Hematopoietic multipotent progenitor cell treated with erythropoietin and hydrocortisone succinate and interleukin-3 and kit ligand, for 15 days (in vitro differentiated cells): ENCODE measurements around the gene SLC38A4.
"Not testable (repeated sequence)": the region's sequence is repeated elsewhere in the genome, so short reads cannot be mapped to it uniquely, and the experiment has no call there.

Source experiments
- DNase-seq: peaks from one replicate; pipeline ENCODE4 v3.0.0-alpha.2; 2015; ENCODE audit warnings: low spot score

SLC38A4 gene, protein sequence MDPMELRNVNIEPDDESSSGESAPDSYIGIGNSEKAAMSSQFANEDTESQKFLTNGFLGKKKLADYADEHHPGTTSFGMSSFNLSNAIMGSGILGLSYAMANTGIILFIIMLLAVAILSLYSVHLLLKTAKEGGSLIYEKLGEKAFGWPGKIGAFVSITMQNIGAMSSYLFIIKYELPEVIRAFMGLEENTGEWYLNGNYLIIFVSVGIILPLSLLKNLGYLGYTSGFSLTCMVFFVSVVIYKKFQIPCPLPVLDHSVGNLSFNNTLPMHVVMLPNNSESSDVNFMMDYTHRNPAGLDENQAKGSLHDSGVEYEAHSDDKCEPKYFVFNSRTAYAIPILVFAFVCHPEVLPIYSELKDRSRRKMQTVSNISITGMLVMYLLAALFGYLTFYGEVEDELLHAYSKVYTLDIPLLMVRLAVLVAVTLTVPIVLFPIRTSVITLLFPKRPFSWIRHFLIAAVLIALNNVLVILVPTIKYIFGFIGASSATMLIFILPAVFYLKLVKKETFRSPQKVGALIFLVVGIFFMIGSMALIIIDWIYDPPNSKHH

DNA sequence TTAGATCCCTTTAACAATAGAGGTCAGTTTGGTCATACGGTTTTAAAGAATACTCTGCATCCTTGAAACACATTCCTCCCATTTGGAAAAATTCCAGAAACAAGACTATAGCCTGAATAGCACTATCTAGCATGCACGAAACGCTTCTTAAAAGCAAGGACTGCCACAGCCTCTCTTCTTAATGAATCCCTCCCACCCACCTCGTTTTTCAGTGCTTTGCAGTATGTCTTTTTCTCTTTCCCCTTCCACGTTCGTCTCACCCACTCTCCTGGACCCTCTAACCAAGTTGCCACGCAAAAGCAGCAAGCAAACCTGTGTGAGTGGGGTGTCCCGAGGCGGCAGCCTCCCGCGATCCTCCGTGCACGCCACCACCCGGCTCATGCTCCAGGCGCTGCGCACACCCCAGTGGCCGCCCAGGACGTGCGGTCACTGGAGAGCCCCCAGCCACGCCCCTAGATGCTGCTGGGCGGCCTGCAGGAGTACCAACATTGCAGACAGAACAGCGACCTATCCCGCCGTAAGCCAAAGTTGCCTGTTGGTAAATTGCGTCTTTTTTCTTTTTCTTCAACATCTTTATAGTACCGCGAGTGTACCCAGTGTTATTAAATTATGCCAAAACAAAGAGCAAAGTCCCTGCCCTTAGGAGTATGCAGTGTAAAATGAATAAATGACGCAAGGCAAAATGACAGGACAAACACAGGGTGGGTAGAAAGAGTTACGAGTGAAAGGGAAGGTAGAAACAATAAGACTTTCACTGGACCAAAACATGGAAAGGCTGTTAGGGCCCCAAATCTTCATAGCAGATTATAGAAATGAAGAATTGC lies at the start of gene SLC38A4:
SLC38A4 (minus strand) TSS at position 407 of the 824 bp plus-strand sequence. CDS start 32,926 bp downstream, outside the sequence.
- DNase-seq, result no peak

DNA sequence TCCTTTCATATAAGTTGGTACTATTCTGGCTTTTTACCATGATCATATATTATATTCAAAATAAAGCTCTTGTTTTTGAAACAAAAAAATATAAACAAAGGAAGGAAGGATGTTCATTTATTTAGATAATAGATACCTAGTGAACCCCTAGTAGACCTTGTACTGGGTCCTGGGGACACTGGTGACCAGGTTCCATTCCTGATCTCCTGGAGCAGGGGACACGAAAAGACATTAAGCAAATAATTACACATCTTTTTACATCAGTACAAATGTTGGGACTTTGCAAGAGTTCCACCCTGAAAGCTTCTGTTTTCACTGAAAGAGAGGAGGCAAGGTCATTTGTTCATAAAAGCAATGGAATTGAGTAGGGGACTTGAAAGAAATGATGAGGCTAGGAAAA lies 49.3 kb upstream of the SLC38A4 start:
- no peak for DNase-seq

DNA sequence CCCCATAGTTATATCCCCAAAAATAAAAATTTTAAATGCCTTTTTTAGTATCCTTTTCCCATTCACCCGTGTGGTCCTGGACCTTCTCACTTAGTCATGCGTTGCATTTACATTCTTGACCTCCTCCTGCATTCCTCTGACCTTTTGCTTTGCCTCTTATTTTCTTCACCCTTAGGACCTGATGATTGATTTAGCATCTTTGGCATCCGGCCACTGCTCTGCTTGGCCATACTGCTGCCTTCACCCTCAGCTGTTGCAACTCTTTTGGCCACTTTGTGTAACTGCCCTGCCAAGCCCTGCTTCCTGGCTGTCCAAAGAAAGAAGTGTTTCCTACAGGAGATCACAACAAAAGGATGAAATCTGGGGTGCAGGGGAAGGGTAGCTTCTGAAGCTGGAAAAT lies 48.8 kb upstream of the SLC38A4 start:
- no peak for DNase-seq

DNA sequence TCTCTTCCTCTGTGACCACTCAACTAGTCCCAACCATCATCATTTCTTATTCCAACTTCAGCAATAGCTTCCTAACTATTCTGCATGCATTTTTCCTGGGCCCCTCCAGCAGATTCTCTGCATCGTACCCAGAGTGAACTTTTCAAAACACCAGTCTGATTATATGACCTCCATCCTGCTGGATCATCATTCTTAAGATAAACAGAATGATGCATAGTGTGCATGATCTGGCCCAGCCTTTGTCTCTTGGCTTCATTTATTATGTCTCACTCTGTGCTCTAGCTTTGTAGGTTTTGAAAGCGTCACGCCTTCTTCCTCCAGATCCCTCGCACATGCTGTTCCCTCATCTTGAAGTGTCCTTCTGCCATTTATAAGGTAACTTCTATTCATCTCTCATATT lies 46.3 kb upstream of the SLC38A4 start:
- DNase-seq, result no peak

DNA sequence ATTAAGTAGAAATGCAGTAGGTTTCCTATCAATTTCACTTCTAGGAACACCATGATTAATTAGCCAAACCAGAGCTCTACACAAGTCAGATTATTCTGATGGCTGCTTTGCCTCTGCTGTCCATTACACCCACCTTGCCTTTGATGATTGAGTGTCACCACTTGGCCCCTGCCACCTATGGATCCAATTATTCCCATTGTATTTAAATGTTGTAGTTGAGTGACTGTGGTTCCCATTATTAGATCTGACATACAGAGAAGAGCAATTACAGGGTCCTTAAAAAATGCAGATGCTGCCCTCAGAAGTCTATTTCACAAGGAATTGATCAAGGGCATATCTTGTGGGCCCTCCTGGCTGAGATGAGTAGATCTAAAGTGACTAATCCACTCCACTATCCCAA lies 39.5 kb upstream of the SLC38A4 start:
- DNase-seq, result no peak

DNA sequence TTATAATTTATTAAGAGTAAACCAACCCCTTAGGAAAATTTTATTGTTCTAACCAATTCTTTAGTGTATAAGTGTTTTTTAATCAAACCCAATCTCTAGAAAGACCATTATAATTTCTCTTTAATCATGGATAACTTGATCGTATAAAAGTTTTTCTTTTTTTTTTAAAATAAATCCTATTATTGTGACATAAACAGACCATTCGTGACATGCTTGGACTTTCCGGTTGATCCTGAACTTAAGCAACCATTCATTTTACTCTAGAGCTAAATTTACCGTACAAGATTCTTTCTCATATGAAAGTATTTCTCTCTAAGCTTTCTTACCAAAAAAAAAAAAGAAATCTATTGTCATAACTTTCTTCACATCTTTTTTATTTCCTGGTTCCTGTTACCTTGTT lies 32.6 kb upstream of the SLC38A4 start:
- DNase-seq, result no peak

DNA sequence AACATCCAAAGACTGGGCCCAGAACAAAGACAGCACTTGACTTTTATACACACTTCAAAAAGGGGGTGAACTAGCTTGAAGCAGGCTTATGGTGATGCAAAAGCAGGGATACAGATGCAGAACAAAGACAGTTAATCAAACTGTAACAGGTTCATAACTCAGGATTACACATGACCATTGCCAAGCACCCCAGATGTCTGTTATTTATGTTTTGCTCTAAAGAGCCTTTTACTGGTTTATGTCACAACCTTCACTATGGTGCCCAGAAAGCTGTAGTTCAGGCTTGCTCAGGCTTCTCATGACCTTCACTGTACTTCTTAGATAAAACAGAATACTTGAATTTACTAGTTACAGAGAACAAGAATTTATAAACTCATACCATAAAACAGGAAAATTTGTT lies 31.7 kb upstream of the SLC38A4 start:
- no peak for DNase-seq

DNA sequence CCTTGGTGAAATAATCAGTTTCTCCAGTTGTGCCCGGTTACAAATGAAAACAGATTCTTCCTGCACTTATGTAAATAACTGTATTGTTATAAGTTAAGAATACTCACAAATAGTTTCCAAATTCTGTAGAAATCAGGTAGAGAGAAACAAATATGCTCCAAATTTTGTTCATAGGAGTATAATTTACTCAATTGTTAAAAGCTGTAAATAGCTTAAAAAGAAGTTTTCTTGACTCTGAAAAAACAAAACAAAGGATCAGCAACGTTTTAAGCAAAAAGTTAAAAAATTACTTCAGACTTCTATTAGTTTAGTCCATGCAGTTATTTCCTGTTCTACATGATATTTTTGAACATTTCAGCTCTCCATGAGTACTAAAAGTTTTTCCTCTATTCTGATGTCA lies 30.0 kb upstream of the SLC38A4 start:
- no peak for DNase-seq

DNA sequence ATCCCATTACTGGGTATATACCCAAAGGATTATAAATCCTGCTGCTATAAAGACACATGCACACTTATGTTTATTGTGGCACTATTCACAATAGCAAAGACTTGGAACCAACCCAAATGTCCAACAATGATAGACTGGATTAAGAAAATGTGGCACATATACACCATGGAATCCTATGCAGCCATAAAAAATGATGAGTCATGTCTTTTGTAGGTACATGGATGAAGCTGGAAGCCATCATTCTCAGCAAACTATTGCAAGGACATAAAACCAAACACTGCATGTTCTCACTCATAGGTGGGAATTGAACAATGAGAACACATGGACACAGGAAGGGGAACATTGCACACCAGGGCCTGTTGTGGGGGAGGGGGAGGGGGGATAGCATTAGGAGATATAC lies 28.4 kb upstream of the SLC38A4 start:
- DNase-seq, result not testable (repeated sequence)

DNA sequence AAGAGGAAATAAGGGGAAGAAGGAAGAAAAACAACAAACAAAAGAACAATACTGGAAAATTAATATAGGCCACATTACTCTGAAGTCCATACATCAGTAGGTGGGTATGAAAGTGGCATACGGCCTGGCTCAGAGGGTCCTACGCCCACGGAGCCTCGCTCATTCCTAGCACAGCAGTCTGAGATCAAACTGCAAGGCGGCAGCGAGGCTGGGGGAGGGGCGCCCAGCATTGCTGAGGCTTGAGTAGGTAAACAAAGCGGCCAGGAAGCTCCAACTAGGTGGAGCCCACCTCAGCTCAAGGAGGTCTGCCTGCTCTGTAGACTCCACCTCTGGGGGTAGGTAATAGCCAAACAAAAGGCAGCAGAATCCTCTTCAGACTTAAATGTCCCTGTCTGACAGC lies 23.0 kb upstream of the SLC38A4 start:
- not testable (repeated sequence) for DNase-seq

DNA sequence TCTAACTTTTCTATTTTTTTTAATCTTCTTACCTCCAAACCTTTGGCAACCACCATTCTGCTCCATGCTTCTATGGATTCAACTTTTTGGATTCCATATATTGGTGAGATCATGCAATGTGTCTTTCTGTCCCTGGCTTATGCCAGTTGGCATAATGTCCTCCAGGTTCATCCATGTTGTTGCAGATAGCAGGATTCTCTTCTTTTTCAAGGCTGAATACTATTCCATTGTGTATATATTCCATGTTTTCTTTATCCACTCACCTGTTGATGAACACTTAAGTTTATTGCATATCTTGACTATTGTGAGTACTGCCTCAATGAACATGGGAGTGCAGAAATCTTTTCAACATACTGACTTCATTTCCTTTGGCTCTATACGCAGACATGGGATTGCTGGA lies 21.2 kb upstream of the SLC38A4 start:
- no peak for DNase-seq

DNA sequence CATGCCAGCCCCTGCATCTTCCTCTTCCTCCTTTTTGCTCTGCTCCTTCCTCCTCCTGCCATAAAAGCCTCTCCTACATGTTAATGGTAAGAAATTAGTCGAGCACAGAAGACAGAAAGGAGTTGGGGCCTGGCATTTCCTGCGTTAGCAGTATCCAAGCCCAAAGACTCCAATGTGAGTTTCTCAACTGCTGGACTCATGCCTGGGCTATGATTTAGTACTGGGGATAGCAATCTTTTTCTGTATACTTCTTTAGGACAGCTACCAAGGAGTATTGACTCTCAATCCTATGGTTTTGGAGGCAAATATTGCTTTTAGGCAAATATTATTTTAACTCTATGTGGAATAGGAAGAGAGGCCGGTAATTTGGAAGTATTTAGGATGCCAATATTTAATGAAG lies 18.0 kb upstream of the SLC38A4 start:
- DNase-seq, result no peak

DNA sequence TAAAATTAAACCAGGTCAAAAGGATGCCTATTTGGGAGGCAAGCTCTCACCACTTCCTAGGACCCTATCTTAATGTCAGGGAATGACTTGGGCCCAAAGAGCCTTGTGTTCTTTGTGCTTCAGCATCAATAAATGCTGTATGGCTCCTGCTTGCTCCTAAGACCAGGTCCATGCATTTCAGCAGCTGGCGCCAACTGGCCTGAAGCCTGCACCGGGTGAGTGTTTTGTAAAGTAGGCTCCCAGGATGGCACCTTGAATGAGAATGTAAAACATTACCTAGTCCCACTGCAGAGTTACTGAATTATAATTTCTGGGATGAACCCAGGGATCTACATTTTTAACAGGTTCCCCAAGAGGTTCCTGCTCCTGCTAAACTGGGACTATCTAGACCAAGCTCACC lies 16.1 kb upstream of the SLC38A4 start:
- DNase-seq, result no peak

DNA sequence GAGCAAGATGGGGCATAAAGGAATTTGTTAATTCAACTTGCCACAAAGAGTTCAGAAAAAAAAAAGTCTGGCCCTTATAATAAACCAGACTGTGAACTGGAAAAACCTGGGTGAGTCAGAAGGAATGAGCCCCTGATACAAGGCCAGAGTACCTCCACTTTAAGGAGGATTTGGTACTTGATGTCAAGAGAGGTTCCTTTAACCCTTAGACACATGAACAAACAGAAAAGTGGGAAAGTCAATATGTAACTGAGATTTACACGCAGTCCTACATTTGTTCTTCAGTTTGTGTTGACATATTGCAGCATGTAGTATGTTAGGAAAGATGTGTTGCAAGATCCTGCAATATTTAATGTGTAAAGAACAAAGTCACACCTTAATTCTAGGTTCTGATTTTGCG lies 14.2 kb upstream of the SLC38A4 start:
- no peak for DNase-seq

DNA sequence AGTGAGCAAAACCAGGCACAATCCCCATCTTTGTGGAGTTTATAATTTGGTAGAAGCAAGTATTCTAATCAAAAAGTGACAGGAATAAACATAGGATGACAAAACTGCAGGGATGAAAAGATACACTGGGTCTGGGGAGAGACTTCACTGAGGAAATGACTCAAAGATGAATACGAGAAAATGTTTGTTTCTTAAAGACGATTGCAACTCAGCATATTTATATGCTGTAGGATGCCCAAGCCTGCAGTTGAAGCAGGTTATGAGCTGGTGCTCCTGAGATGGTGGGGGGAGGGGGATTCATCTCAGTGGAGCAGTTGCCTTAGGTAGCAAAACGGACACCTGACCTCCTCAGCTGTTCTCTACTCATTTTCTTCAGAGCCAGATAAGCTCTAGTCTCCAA lies 13.4 kb upstream of the SLC38A4 start:
- no peak for DNase-seq

DNA sequence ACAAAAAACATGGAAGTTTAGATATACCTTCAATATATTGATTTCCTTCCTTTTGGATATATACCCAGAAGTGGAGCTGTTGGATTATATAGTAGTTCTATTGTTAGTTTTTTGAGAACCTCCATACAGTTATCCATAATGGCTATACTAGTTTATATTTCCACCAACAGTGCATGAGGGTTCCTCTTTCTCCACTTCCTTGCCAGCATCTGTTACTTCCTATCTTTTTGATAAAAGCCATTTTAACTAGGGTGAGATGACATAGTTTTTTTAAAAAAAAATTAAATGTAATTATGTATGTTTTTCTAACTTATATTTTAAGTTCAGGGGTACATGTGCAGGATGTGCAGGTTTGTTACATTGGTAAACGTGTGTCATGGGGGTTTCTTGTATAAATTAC lies 10.0 kb upstream of the SLC38A4 start:
- DNase-seq, result no peak

DNA sequence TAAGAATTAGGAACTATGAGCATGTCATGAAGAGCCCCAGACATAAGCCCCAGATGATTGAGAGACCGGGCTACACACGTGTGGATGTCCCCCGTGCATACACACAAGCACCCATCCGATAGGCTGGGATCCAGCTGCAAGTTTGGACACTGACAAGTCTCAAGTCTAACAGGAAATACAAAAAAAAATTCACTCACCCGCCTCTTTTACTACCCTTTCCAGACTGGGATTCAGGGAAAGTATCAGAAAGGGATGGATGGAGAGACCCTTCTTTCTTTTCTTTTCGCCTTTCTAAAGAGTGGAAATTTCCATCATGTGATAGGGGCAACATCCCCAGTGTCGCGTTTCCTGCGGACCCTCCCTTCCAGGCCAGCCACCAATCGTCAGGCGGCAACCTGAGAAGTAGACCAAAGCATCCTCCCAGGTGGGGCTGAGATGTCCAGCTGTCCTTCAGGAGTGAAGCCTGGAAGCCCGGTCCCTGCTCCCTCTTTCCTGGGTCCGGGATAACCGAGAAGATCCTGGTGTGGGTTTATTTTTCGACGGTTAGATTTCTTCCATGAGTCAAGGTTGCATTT lies 6.4 kb upstream of the SLC38A4 start:
- no peak for DNase-seq

DNA sequence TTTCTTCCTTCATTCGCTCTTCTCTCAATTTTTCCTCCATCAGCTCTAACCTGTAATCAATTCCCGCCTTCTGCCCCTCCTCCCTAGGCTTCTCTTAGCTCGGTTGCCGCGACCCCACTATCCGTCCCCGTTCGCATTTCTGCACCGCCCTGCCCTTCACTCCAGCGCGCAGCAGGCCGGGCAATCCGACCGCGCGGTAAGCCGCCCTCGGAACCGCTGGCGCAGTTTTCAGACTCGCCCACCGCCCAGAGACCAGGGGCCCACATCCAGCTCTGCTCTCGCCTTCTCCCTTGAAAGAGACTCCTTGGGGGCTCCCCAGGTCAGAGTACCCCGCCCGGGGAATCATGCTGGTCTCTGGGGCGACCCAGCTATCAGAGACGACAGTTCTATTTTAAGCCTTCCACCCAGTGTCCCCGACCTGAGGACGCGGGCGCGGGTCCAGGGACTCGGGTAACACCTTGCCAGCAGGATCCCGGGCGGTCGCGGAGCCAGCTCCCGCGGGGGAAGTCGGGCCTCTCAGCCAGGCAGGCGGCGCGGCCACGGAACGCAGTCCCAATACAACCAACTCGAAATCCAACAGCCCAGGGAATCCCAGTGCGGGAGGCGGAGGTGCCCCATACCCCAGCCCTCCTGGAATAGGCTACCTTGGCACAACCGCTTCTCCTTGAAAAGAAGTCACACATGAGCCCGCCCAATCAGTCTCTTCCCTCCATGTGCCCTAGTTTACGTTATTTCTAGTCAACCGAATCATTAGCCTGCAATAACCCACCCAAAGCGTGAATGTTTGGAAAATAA lies 5.7 kb upstream of the SLC38A4 start:
- DNase-seq, result no peak

DNA sequence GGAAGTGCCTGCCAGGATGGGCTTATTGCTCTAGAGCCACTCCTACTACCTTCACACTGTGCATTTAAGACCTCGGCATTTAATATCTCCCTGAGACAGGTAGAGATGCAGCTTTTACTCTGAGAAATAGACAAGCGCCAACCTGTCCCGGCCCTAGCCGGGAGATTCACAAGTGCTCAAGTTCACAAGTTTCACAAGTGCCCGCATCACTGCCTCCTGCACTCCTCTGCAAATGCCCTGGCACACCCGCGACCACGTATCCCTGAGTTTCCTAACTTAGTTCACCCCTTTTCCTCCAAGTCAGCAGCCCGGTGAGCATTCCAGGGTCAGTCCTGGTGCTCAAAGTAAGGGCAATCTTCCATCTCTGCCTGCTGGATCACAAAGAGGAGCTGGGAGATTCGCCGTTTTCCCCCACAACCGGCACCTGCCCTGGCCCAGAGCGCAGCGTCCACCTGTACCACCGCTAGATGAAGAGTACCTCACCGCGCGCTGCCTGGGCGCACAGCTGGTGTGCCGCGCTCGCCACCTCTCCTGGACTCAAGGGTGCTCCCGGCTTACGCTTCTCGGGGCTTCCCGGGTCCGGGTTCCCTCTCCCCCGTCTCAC lies 5.0 kb upstream of the SLC38A4 start:
- DNase-seq, result no peak

DNA sequence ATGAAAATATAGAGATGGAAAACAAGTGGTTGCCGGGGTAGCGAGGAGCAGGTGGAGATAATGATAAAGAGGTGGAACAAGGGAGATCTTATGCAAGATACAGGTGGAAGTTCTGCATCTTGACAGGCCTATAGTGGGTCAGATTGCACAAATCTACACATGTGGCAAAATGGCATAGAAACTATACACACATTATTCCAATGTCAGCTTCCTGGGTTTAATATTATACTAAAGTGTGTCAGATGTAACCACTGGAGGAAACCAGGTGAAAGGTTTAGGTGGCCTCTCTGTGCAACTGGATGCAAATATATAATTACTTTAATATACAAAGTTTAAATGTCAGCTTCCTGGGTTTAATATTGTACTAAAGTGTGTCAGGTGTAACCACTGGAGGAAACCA lies 1.1 kb downstream of the SLC38A4 start:
- no peak for DNase-seq

DNA sequence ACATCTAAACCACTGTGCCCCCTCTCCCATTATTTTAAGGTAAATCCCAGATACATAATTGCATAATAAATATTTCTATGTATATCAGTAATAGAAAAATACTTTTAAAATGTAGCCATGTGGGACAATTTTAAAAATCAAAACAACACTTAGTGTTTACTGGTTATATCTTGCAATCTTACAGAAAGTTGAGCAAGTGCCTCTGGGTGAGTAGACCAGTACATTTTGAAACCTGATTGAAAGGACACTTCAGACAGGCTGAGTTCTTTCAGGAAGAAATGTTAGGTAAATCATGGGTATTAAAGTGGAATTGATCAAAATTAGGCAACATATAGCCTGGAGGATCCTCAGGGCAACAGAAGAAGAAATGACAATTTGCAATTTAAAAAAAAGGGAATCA lies 7.2 kb downstream of the SLC38A4 start:
- no peak for DNase-seq

DNA sequence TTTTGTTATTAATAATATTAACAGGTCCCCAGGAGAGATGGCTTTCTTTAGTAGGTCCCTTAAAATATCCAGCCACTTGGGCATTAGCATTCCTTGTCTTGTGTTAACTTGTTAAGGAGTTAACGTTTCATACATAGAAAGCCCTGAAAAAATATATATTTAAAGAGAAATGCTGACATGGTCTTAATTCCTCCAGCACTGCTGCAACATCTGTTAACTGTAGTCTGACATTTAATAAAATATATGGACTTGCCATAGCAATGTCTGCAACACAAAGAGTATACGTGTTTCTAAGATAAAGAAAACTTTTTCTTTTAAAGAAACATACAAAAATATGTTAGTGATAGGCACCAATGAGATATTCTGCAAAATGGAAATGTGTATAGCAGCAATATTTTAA lies 10.0 kb downstream of the SLC38A4 start:
- no peak for DNase-seq
